CD4-positive, alpha-beta memory T cell (primary cell): Measurements from ENCODE around the gene FAM200C. TPM values are rescaled to one million over a fixed set of nuclear protein-coding genes. Genes with fewer than 3 reads are reported as not detected.

ENCODE experiments used
- CTCF ChIA-PET: fragments of 350-600 bp; sonication (Branson Sonifier 250); formaldehyde crosslinking; loops from one replicate; lab custom pipeline; 2021; ENCODE audit warnings: inconsistent platforms; ENCODE audit not compliant: partially characterized antibody; lab: Charles Lee
- POLR2A ChIA-PET: fragments of 350-600 bp; sonication (Branson Sonifier 250); formaldehyde crosslinking; loops from one replicate; lab custom pipeline; 2021; ENCODE audit not compliant: partially characterized antibody; lab: Charles Lee
- DNase-seq, 5 donors: peaks; one replicate each; pipeline versions ENCODE4 v3.0.0 to v3.0.0-alpha.2; 2020 to 2022; ENCODE audit warnings: mixed read lengths in 1 of 5
- H3K27ac ChIP-seq: one replicate; pipeline ENCODE4 v1.7.0; 2013; ENCODE audit warnings: low read depth, low read length
- H3K27me3 ChIP-seq: 2 replicates; pipeline ENCODE4 v1.7.0; 2013; ENCODE audit warnings: mild to moderate bottlenecking, low read length, moderate library complexity; ENCODE audit not compliant: insufficient read depth
- H3K36me3 ChIP-seq: 2 replicates; pipeline ENCODE4 v1.7.0; 2013; ENCODE audit warnings: mild to moderate bottlenecking, low read length, moderate library complexity; ENCODE audit not compliant: insufficient read depth
- H3K4me1 ChIP-seq: 2 replicates; pipeline ENCODE4 v1.7.0; 2013; ENCODE audit warnings: mild to moderate bottlenecking, low read length, moderate library complexity; ENCODE audit not compliant: insufficient read depth
- H3K4me3 ChIP-seq, 2 donors: one replicate each; pipeline ENCODE4 v1.7.0; 2013; ENCODE audit warnings: low read length in 2 of 2, mild to moderate bottlenecking in 1 of 2
- H3K9me3 ChIP-seq, 2 donors: one replicate each; pipeline ENCODE4 v1.7.0; 2013; ENCODE audit warnings: low read length in 2 of 2, control low read depth in 1 of 2; ENCODE audit not compliant: control insufficient read depth in 1 of 2
- H3K27ac Mint-ChIP-seq, 7 donors: one replicate each; pipeline ENCODE4 v1.8.0; 2020 to 2021; ENCODE audit warnings: mixed read lengths in 7 of 7, mild to moderate bottlenecking in 6 of 7, inconsistent platforms in 3 of 7, moderate library complexity in 3 of 7
- H3K27me3 Mint-ChIP-seq, 2 donors: one replicate each; pipeline ENCODE4 v1.8.0; 2020 to 2021; ENCODE audit warnings: mixed read lengths in 2 of 2
- H3K36me3 Mint-ChIP-seq, 2 donors: one replicate each; pipeline ENCODE4 v1.8.0; 2020 to 2021; ENCODE audit warnings: mixed read lengths in 2 of 2, inconsistent platforms in 1 of 2, mild to moderate bottlenecking in 1 of 2
- H3K4me1 Mint-ChIP-seq, 4 donors: one replicate each; pipeline ENCODE4 v1.8.0; 2020 to 2021; ENCODE audit warnings: mixed read lengths in 4 of 4, mild to moderate bottlenecking in 1 of 4
- H3K4me3 Mint-ChIP-seq, 8 donors: one replicate each; pipeline ENCODE4 v1.8.0; 2020 to 2021; ENCODE audit warnings: mixed read lengths in 8 of 8, mild to moderate bottlenecking in 7 of 8, moderate library complexity in 6 of 8, inconsistent platforms in 3 of 8
- H3K9me3 Mint-ChIP-seq, 8 donors: one replicate each; pipeline ENCODE4 v1.8.0; 2020 to 2021; ENCODE audit warnings: mixed read lengths in 8 of 8, mild to moderate bottlenecking in 5 of 8, inconsistent platforms in 3 of 8, moderate library complexity in 1 of 8
- intact Hi-C: fragments of 100-400 bp; cut with micrococcal nuclease; formaldehyde crosslinking; loops from one replicate; pipeline ENCODE4 v1.15.1; 2023
- polyA plus RNA-seq, 2 donors: library from polyadenylated mRNA; unstranded; fragments of 300-500 nt; fragmentation: Illumina TruSeq; gene quantifications; one replicate each; pipeline ENCODE4 v1.2.3, GENCODE V29; 2021
- total RNA-seq, 2 experiments: library from RNA; stranded (reverse); gene quantifications; one replicate each; pipeline ENCODE4 v1.2.3, GENCODE V29; 2021

The FAM200C gene
- total and polyA plus RNA-seq, 4 experiments from 2014 or later = 0.08 to 1.1 (median 0.49) TPM

GRCh38 chr5:160361624-160362228, 38.1 kb downstream of the FAM200C start:
- Histone ChIP-seq H3K36me3 (no peaks in the 10 kb centered on the region), H3K9me3 (no peaks in the 10 kb centered on the region), H3K4me1 (no peaks in the 10 kb centered on the region), H3K27ac (no peak overlapping the region), H3K27me3 (no peaks in the 10 kb centered on the region), H3K4me3 (no peak overlapping the region)
- intact Hi-C loops = no loop called here
- Mint-ChIP-seq H3K27me3 (peaks cover 8 to 17% of the 10 kb centered on the region in 2 donors), H3K27ac (no peak overlapping the region), H3K4me1 (no peaks in the 10 kb centered on the region), H3K4me3 (no peak overlapping the region), H3K36me3 (no peaks in the 10 kb centered on the region), H3K9me3 (peaks cover 0 to 2% (median 0%) of the 10 kb centered on the region in 8 donors)
- POLR2A ChIA-PET = no interaction called here
- no peak for DNase-seq
- CTCF ChIA-PET = interaction anchor here (1.4 kb wide), 1 partner anchor 16 kb away, joined by 6 read pairs; no protein-coding TSS in a partner anchor

DNA sequence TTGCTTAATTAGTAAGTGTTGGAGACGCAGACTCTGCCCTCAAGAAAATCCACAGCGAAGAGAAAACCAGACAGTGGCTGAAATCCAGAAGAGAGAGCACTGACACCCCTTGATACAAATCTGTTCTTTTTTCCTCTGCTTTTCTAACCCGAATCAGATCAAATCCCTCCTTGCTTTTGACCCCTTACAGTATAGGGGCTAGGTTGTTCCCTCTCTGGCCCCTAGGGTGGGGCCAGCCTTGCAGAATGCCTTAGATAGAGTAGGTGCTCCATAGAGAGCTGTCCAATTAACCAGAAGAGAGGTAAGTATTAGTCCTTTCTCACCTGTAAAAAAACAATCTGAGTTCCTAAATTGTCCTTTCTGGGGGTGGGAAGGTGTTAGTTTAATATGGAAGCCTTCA, 39.5 kb downstream of the FAM200C start:
- POLR2A ChIA-PET = no interaction called here
- H3K9me3 ChIP-seq = no peaks in the 10 kb centered on the region
- H3K4me1 Mint-ChIP-seq = no peaks in the 10 kb centered on the region

GRCh38 chr5:160359816-160360215, 40.0 kb downstream of the FAM200C start:
- POLR2A ChIA-PET = no interaction called here
- H3K9me3 ChIP-seq = no peaks in the 10 kb centered on the region
- no peak overlapping the region for H3K4me3 ChIP-seq
- H3K36me3 ChIP-seq = no peaks in the 10 kb centered on the region
- CTCF ChIA-PET = interaction anchor here (1.0 kb wide), 1 partner anchor 338 kb away, joined by 3 read pairs; no protein-coding TSS in a partner anchor
- Mint-ChIP-seq H3K9me3 (no peaks in the 10 kb centered on the region), H3K4me3 (no peak overlapping the region), H3K4me1 (no peaks in the 10 kb centered on the region), H3K27ac (no peak overlapping the region), H3K36me3 (no peaks in the 10 kb centered on the region), H3K27me3 (peaks cover 0 to 12% of the 10 kb centered on the region in 2 donors)
- H3K4me1 ChIP-seq = no peaks in the 10 kb centered on the region
- H3K27ac ChIP-seq = no peak overlapping the region
- no peak for DNase-seq
- intact Hi-C loops = no loop called here
- no peaks in the 10 kb centered on the region for H3K27me3 ChIP-seq

More for the DNA sequence above, 39.5 kb downstream of the FAM200C start:
- H3K36me3 ChIP-seq = no peaks in the 10 kb centered on the region
- Mint-ChIP-seq H3K27ac (no peak overlapping the region), H3K9me3 (peaks cover 0 to 2% (median 0%) of the 10 kb centered on the region in 8 donors), H3K4me3 (no peak overlapping the region), H3K36me3 (no peaks in the 10 kb centered on the region), H3K27me3 (peaks cover 3 to 12% of the 10 kb centered on the region in 2 donors)
- no peak for DNase-seq
- no peaks in the 10 kb centered on the region for H3K27me3 ChIP-seq
- H3K4me3 ChIP-seq = no peak overlapping the region
- CTCF ChIA-PET = interaction anchor here (1.0 kb wide), 1 partner anchor 339 kb away, joined by 3 read pairs; no protein-coding TSS in a partner anchor
- intact Hi-C loops = no loop called here
- no peaks in the 10 kb centered on the region for H3K4me1 ChIP-seq
- H3K27ac ChIP-seq = no peak overlapping the region

GRCh38 chr5:160359242-160359641, 40.6 kb downstream of the FAM200C start:
- Mint-ChIP-seq H3K27ac (no peak overlapping the region), H3K4me1 (no peaks in the 10 kb centered on the region), H3K9me3 (no peaks in the 10 kb centered on the region), H3K4me3 (no peak overlapping the region), H3K27me3 (peaks cover 0 to 12% of the 10 kb centered on the region in 2 donors), H3K36me3 (no peaks in the 10 kb centered on the region)
- H3K27ac ChIP-seq = no peak overlapping the region
- H3K4me3 ChIP-seq = no peak overlapping the region
- DNase-seq = no peak
- ChIA-PET CTCF (interaction anchor here (1.1 to 1.2 kb wide), 2 partner anchors 13 to 14 kb away, joined by 3 to 5 read pairs; no protein-coding TSS in a partner anchor), POLR2A (no interaction called here)
- H3K27me3 ChIP-seq = no peaks in the 10 kb centered on the region
- H3K36me3 ChIP-seq = no peaks in the 10 kb centered on the region
- intact Hi-C loops = no loop called here
- no peaks in the 10 kb centered on the region for H3K9me3 ChIP-seq
- no peaks in the 10 kb centered on the region for H3K4me1 ChIP-seq

- no peak overlapping the region for H3K27ac Mint-ChIP-seq
Observed at GRCh38 chr5:160357861-160358411, 41.9 kb downstream of the FAM200C start.

DNA sequence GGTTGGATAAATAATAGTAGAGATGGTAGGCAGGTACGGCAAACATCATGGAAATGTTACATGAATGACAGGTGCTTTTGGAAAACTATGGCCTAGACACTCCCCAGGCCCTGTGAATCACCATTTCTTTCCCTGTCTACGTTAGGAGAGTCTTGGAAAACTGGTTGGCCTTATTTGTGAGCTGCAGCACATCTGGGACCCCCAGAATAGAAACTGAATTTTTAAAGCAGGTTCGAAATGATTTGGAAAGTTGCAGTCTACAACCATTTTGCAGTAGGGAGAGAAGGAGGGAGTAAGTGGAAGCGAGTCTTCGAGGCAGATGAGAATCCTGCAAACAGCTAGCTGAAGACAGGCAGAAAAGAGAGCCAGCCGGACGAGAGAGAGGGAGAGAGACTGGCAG, 42.5 kb downstream of the FAM200C start:
- POLR2A ChIA-PET = no interaction called here
- no peaks in the 10 kb centered on the region for H3K4me1 ChIP-seq
- no peak overlapping the region for H3K27ac ChIP-seq
- no peak overlapping the region for H3K4me3 ChIP-seq
- CTCF ChIA-PET = interaction anchor here (0.6 to 1.3 kb wide), 2 partner anchors 12 to 26 kb away, joined by 3 to 4 read pairs; no protein-coding TSS in a partner anchor
- H3K4me1 Mint-ChIP-seq = no peaks in the 10 kb centered on the region
- H3K9me3 ChIP-seq = no peaks in the 10 kb centered on the region
- intact Hi-C loops = no loop called here
- H3K27me3 Mint-ChIP-seq = peaks cover 0 to 14% of the 10 kb centered on the region in 2 donors
- no peaks in the 10 kb centered on the region for H3K27me3 ChIP-seq
- H3K9me3 Mint-ChIP-seq = no peaks in the 10 kb centered on the region
- no peak overlapping the region for H3K4me3 Mint-ChIP-seq
- H3K36me3 ChIP-seq = no peaks in the 10 kb centered on the region
- no peak for DNase-seq
- no peak overlapping the region for H3K27ac Mint-ChIP-seq
- H3K36me3 Mint-ChIP-seq = no peaks in the 10 kb centered on the region

More at GRCh38 chr5:160357861-160358411, 41.9 kb downstream of the FAM200C start:
- ChIA-PET POLR2A (no interaction called here), CTCF (interaction anchor here (1.3 kb wide), 1 partner anchor 12 kb away, joined by 4 read pairs; no protein-coding TSS in a partner anchor)
- Mint-ChIP-seq H3K4me3 (no peak overlapping the region), H3K4me1 (no peaks in the 10 kb centered on the region), H3K27me3 (peaks cover 0 to 14% of the 10 kb centered on the region in 2 donors), H3K9me3 (no peaks in the 10 kb centered on the region), H3K36me3 (no peaks in the 10 kb centered on the region)
- H3K4me3 ChIP-seq = no peak overlapping the region
- no peaks in the 10 kb centered on the region for H3K27me3 ChIP-seq
- intact Hi-C loops = no loop called here
- DNase-seq = no peak
- H3K4me1 ChIP-seq = no peaks in the 10 kb centered on the region
- no peak overlapping the region for H3K27ac ChIP-seq
- H3K9me3 ChIP-seq = no peaks in the 10 kb centered on the region
- no peaks in the 10 kb centered on the region for H3K36me3 ChIP-seq

- Histone ChIP-seq H3K36me3 (no peaks in the 10 kb centered on the region), H3K27me3 (no peaks in the 10 kb centered on the region), H3K9me3 (no peaks in the 10 kb centered on the region), H3K4me1 (no peaks in the 10 kb centered on the region), H3K4me3 (no peak overlapping the region), H3K27ac (no peak overlapping the region)
- H3K9me3 Mint-ChIP-seq = no peaks in the 10 kb centered on the region
- CTCF ChIA-PET = interaction anchor here (0.6 to 1.3 kb wide), 2 partner anchors 11 to 27 kb away, joined by 3 to 4 read pairs; no protein-coding TSS in a partner anchor
- POLR2A ChIA-PET = no interaction called here
- intact Hi-C loops = no loop called here
- no peak overlapping the region for H3K4me3 Mint-ChIP-seq
- peaks cover 0 to 9% of the 10 kb centered on the region in 2 donors for H3K27me3 Mint-ChIP-seq
- no peaks in the 10 kb centered on the region for H3K36me3 Mint-ChIP-seq
- no peak for DNase-seq
- H3K27ac Mint-ChIP-seq = no peak overlapping the region
- no peaks in the 10 kb centered on the region for H3K4me1 Mint-ChIP-seq
Observed at GRCh38 chr5:160356550-160357347, 43.1 kb downstream of the FAM200C start.
